CD4-positive, CD25-positive, alpha-beta regulatory T cell (primary cell): ENCODE results near the gene MARVELD3. TPM values are rescaled to one million over a fixed set of nuclear protein-coding genes. Genes with fewer than 3 reads are reported as not detected.

Experiments
- ATAC-seq, 2 donors: fragments of 150-1000 bp; cut with Tn5 transposase; one replicate each; pipeline ENCODE4 v1.10.0; 2021; ENCODE audit warnings: low read depth in 2 of 2, moderate number of reproducible peaks in 2 of 2, moderate library complexity in 1 of 2
- DNase-seq, 3 donors: peaks; one replicate each; pipeline versions ENCODE4 v3.0.0 to v3.0.0-alpha.2; 2012 to 2022; ENCODE audit warnings: mixed read lengths in 1 of 3
- H3K27ac ChIP-seq: one replicate; pipeline ENCODE4 v1.7.0; 2013; ENCODE audit warnings: mild to moderate bottlenecking, low read length; ENCODE audit not compliant: insufficient read depth, poor library complexity, severe bottlenecking
- H3K27me3 ChIP-seq: one replicate; pipeline ENCODE4 v1.7.0; 2013; ENCODE audit warnings: low read length; ENCODE audit not compliant: control insufficient read depth, insufficient read depth
- H3K36me3 ChIP-seq: one replicate; pipeline ENCODE4 v1.7.0; 2013; ENCODE audit warnings: mild to moderate bottlenecking, low read length, moderate library complexity; ENCODE audit not compliant: control insufficient read depth, insufficient read depth
- H3K4me1 ChIP-seq: 2 replicates; pipeline ENCODE4 v1.7.0; 2013; ENCODE audit warnings: mild to moderate bottlenecking, low read length; ENCODE audit not compliant: insufficient read depth, control insufficient read depth, poor library complexity, severe bottlenecking
- H3K4me3 ChIP-seq: one replicate; pipeline ENCODE4 v1.7.0; 2013; ENCODE audit warnings: low read depth, mild to moderate bottlenecking, low read length, moderate library complexity
- H3K9me3 ChIP-seq, 2 experiments: 1 replicate in 1 of 2; 2 replicates in 1 of 2; pipeline ENCODE4 v1.7.0; 2013; ENCODE audit warnings: low read length in 2 of 2, mild to moderate bottlenecking in 1 of 2, moderate library complexity in 1 of 2; ENCODE audit not compliant: control insufficient read depth in 2 of 2
- H3K27ac Mint-ChIP-seq, 3 donors: one replicate each; pipeline ENCODE4 v1.8.0; 2020 to 2022; ENCODE audit warnings: mild to moderate bottlenecking in 3 of 3, mixed read lengths in 3 of 3, moderate library complexity in 2 of 3
- H3K27me3 Mint-ChIP-seq: one replicate; pipeline ENCODE4 v1.8.0; 2022; ENCODE audit warnings: mild to moderate bottlenecking, mixed read lengths
- H3K36me3 Mint-ChIP-seq: one replicate; pipeline ENCODE4 v1.8.0; 2020; ENCODE audit warnings: mixed read lengths
- H3K4me1 Mint-ChIP-seq, 4 donors: one replicate each; pipeline ENCODE4 v1.8.0; 2020 to 2022; ENCODE audit warnings: mixed read lengths in 4 of 4, mild to moderate bottlenecking in 1 of 4
- H3K4me3 Mint-ChIP-seq, 4 donors: one replicate each; pipeline ENCODE4 v1.8.0; 2020 to 2022; ENCODE audit warnings: mild to moderate bottlenecking in 4 of 4, mixed read lengths in 4 of 4, moderate library complexity in 3 of 4
- H3K9me3 Mint-ChIP-seq, 7 donors: one replicate each; pipeline ENCODE4 v1.8.0; 2020 to 2022; ENCODE audit warnings: mixed read lengths in 7 of 7, mild to moderate bottlenecking in 3 of 7, moderate library complexity in 2 of 7
- polyA plus RNA-seq, 4 donors: library from polyadenylated mRNA; unstranded; fragments of 300-500 nt; fragmentation: Illumina TruSeq; gene quantifications; one replicate each; pipeline ENCODE4 v1.2.3, GENCODE V29; 2021
- total RNA-seq: library from RNA; stranded (reverse); gene quantifications from one replicate; pipeline ENCODE4 v1.2.3, GENCODE V29; 2022

Gene MARVELD3
- total and polyA plus RNA-seq, 5 donors from 2014 or later, result not detected

DNA sequence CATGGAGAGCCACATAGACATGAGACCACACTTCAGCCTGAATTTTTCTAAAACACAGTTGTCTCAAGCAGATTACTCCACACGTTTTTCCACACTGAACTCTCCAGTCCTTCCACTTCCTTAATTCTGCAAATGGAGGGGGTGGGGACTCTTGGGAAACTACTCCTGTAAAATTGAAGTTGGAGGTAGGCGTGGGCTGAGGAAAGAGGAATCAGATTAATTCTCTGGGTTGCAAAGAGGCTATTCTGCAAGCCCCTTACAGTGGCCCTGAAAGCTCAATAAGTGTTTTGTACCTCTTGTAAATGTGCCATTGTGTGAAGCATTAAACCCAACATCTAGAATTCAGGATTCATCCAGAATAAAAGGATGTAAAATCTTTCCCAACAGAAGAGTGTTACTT lies 9.6 kb downstream of the MARVELD3 start:
- Mint-ChIP-seq H3K4me1 (no peaks in the 10 kb centered on the region), H3K36me3 (peaks cover 4% of the 10 kb centered on the region), H3K27ac (no peak overlapping the region), H3K27me3 (peaks cover 3% of the 10 kb centered on the region), H3K9me3 (peaks cover 0 to 1% (median 0%) of the 10 kb centered on the region in 7 donors), H3K4me3 (no peak overlapping the region)
- Histone ChIP-seq H3K4me3 (no peak overlapping the region), H3K27me3 (no peaks in the 10 kb centered on the region), H3K36me3 (no peaks in the 10 kb centered on the region), H3K27ac (no peak overlapping the region), H3K4me1 (no peaks in the 10 kb centered on the region), H3K9me3 (no peaks in the 10 kb centered on the region)
- no peak for DNase-seq
- ATAC-seq, result no peak

DNA sequence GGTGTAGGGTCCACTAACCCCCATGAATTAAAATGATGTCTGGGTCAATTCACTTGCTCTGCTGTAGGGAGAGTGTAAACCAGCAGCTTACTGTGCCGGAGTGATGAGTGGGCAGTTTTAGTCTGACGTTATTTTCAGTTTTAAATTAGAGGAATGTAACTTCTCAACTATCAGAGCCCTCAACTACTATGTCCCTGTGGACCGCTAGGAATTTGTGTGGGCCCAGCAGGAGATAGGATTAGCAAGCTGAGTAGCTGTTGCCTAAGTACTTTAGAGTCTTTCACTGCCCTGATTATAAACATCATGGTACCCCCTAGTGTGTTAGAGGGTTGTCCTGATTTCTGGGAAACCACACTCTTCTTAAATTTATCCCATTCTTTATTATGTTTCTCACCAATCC lies 11.4 kb downstream of the MARVELD3 start:
- Mint-ChIP-seq H3K4me3 (no peak overlapping the region), H3K36me3 (peaks cover 4% of the 10 kb centered on the region), H3K4me1 (no peaks in the 10 kb centered on the region), H3K27ac (no peak overlapping the region), H3K9me3 (peaks cover 0 to 1% (median 0%) of the 10 kb centered on the region in 7 donors), H3K27me3 (no peaks in the 10 kb centered on the region)
- DNase-seq (no peak), ATAC-seq (no peak)
- Histone ChIP-seq H3K27me3 (no peaks in the 10 kb centered on the region), H3K27ac (no peak overlapping the region), H3K4me1 (no peaks in the 10 kb centered on the region), H3K36me3 (no peaks in the 10 kb centered on the region), H3K4me3 (no peak overlapping the region), H3K9me3 (no peaks in the 10 kb centered on the region)

DNA sequence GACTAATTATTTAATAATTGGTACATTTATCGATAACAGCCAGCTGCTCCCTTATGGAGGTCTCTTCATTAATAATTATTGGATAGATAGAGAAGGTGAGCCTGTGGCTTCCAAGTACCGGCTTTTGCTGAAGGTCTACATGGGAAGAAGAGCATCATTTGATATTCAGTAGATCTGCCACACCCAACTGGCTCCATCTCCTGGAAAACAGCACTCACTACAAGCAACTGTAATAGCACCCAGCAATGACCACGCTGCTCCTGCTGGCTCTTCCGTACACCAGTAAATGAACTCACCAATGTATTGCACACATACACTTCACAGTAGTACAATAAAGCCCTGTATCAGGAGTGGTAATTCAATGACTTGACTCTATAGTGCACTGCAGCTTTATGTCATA lies 19.5 kb downstream of the MARVELD3 start:
- Mint-ChIP-seq H3K4me3 (no peak overlapping the region), H3K27ac (no peak overlapping the region), H3K4me1 (peaks cover 0 to 1% (median 0%) of the 10 kb centered on the region in 4 donors), H3K36me3 (peaks cover 17% of the 10 kb centered on the region), H3K9me3 (no peaks in the 10 kb centered on the region), H3K27me3 (no peaks in the 10 kb centered on the region)
- H3K36me3 ChIP-seq, result peaks cover 19% of the 10 kb centered on the region
- DNase-seq (peak in 1 of 3 donors; percentile 56), ATAC-seq (peak in 1 of 2 donors; percentile 37)
- no peaks in the 10 kb centered on the region for H3K4me1 ChIP-seq
- no peaks in the 10 kb centered on the region for H3K9me3 ChIP-seq
- H3K27me3 ChIP-seq, result no peaks in the 10 kb centered on the region
- H3K27ac ChIP-seq, result no peak overlapping the region
- no peak overlapping the region for H3K4me3 ChIP-seq

DNA sequence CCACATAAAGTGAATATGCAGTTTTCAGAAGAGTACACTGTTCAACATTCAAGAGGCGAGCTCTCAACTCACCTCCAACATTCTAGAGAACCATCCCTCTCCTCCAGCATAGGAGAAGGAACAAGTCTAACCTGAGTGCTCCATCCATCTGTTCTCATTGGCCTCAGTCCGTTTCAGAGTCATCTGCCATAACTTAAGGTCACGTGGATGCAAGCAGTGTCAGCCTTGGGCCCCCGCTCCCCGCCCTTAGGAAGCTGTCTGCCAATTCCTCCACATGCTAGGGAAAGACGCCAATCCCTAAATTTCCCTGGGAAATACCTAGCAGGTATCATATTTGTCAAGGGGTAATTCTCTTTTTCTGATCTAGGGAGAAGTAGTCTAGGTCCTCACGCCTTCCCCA lies 21.4 kb downstream of the MARVELD3 start:
- Histone ChIP-seq H3K27me3 (no peaks in the 10 kb centered on the region), H3K9me3 (no peaks in the 10 kb centered on the region), H3K36me3 (peaks cover 25% of the 10 kb centered on the region), H3K4me3 (no peak overlapping the region), H3K4me1 (no peaks in the 10 kb centered on the region), H3K27ac (no peak overlapping the region)
- no peak for ATAC-seq
- H3K27me3 Mint-ChIP-seq, result no peaks in the 10 kb centered on the region
- no peaks in the 10 kb centered on the region for H3K9me3 Mint-ChIP-seq
- peaks cover 0 to 1% (median 0%) of the 10 kb centered on the region in 4 donors for H3K4me1 Mint-ChIP-seq
- no peak for DNase-seq
- no peak overlapping the region for H3K4me3 Mint-ChIP-seq
- H3K27ac Mint-ChIP-seq, result peak overlapping the region in 1 of 3 donors; percentile 51
- peaks cover 28% of the 10 kb centered on the region for H3K36me3 Mint-ChIP-seq

DNA sequence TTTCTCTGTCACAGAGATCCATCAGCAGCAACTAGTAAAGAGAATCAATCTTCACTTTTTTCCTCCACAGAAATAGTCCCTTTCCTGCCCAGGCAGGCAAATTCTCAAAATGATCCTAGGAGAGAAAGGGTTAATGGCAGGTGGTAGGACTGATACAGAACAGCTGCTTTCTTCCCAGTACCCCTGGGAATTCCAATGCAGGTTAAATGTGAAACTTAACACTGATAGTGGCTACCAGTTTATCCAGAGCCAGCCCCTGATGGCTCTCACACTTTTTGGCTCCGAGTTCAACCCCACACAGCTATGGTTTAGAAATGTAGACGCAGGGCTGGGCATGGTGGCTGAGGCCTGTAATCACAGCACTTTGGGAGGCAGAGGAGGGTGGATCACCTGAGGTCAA lies 22.2 kb downstream of the MARVELD3 start:
- no peak overlapping the region for H3K4me3 ChIP-seq
- Mint-ChIP-seq H3K27ac (peak overlapping the region in 1 of 3 donors; percentile 51), H3K27me3 (no peaks in the 10 kb centered on the region), H3K4me3 (no peak overlapping the region), H3K9me3 (no peaks in the 10 kb centered on the region), H3K4me1 (peaks cover 0 to 1% (median 0%) of the 10 kb centered on the region in 4 donors), H3K36me3 (peaks cover 32% of the 10 kb centered on the region)
- DNase-seq (no peak), ATAC-seq (no peak)
- no peaks in the 10 kb centered on the region for H3K27me3 ChIP-seq
- peaks cover 31% of the 10 kb centered on the region for H3K36me3 ChIP-seq
- no peak overlapping the region for H3K27ac ChIP-seq
- H3K9me3 ChIP-seq, result no peaks in the 10 kb centered on the region
- no peaks in the 10 kb centered on the region for H3K4me1 ChIP-seq

DNA sequence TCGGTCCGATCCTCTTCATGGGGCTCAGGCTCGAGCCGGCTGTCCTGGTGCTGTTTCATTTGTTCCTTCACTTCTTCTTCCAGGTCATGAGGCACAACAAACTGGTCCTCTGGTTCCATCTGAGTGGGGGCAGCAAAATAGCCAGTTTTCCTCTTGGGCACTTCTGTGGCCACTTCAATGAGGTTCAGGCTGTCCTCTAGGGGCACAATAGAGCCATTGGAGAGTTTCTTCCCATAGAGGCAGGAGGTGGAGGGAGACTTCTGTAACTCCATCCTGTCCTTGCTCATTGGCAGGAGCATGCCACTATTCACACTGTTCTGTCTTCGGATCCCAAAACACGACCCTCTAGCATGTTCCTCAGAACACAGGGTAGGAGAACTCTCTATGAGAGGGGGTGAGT lies 22.9 kb downstream of the MARVELD3 start:
- Mint-ChIP-seq H3K27ac (no peak overlapping the region), H3K4me1 (peaks cover 0 to 1% (median 0%) of the 10 kb centered on the region in 4 donors), H3K4me3 (no peak overlapping the region), H3K9me3 (no peaks in the 10 kb centered on the region), H3K27me3 (no peaks in the 10 kb centered on the region), H3K36me3 (peaks cover 32% of the 10 kb centered on the region)
- Histone ChIP-seq H3K27ac (no peak overlapping the region), H3K4me1 (no peaks in the 10 kb centered on the region), H3K4me3 (no peak overlapping the region), H3K27me3 (no peaks in the 10 kb centered on the region), H3K36me3 (peaks cover 31% of the 10 kb centered on the region), H3K9me3 (no peaks in the 10 kb centered on the region)
- ATAC-seq, result no peak
- DNase-seq, result no peak

DNA sequence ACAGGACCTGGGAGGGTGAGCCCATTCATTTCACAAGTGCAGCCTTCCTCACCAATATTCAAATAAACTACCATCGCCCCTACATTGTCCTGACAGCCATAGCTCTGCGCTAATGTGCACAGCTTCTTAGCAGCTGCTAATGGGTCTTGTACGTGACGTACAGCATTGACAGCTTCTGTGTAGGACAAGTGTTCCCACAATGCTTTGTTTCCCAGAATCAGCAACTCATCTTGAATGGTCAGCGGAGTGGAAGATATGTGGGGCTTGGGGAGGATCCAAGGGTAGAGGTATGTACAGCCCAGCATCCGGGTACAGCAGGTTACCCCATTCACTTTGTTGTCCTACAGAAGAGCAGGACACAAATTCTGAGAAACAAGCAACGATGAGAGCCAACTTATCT lies 23.7 kb downstream of the MARVELD3 start:
- H3K27me3 Mint-ChIP-seq, result no peaks in the 10 kb centered on the region
- peaks cover 37% of the 10 kb centered on the region for H3K36me3 ChIP-seq
- no peak overlapping the region for H3K4me3 ChIP-seq
- no peak for DNase-seq
- H3K4me1 ChIP-seq, result no peaks in the 10 kb centered on the region
- peaks cover 0 to 1% (median 0%) of the 10 kb centered on the region in 4 donors for H3K4me1 Mint-ChIP-seq
- ATAC-seq, result no peak
- H3K27ac Mint-ChIP-seq, result no peak overlapping the region
- no peaks in the 10 kb centered on the region for H3K27me3 ChIP-seq
- H3K4me3 Mint-ChIP-seq, result no peak overlapping the region
- no peaks in the 10 kb centered on the region for H3K9me3 ChIP-seq
- no peak overlapping the region for H3K27ac ChIP-seq
- peaks cover 36% of the 10 kb centered on the region for H3K36me3 Mint-ChIP-seq
- H3K9me3 Mint-ChIP-seq, result no peaks in the 10 kb centered on the region

DNA sequence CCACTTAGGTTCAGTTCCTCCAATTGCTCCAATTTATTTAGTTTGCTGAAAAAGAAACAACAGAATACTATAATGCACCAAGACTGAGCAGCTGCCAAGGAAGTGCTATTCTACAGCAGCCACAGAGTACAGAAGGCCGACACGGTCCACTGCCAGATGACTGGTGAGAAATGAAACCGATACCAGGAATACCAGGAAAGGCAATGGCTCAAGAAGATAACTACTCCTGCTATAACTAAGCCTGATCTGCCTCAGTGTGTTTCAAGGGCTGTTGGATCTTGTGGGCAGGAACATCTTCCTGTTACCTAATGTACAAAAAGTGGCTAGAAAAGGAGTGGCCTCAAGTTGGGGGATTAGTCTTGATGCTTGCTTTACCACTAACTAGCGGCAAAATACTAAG lies 32.8 kb downstream of the MARVELD3 start:
- Histone ChIP-seq H3K27ac (no peak overlapping the region), H3K9me3 (no peaks in the 10 kb centered on the region), H3K27me3 (no peaks in the 10 kb centered on the region), H3K4me1 (no peaks in the 10 kb centered on the region), H3K4me3 (no peak overlapping the region), H3K36me3 (peaks cover 39% of the 10 kb centered on the region)
- Mint-ChIP-seq H3K4me3 (no peak overlapping the region), H3K27ac (peak overlapping the region in 1 of 3 donors; percentile 67), H3K4me1 (no peaks in the 10 kb centered on the region), H3K27me3 (no peaks in the 10 kb centered on the region), H3K9me3 (no peaks in the 10 kb centered on the region), H3K36me3 (peaks cover 29% of the 10 kb centered on the region)
- DNase-seq (no peak), ATAC-seq (no peak)
